ENCODE data around the gene CDK14. TPM values are rescaled to one million over a fixed set of nuclear protein-coding genes. Genes with fewer than 3 reads are reported as not detected.

Gene CDK14
- total and polyA plus RNA-seq, 2 of the 8 experiments (the other 6 are each of a cell fraction or from before 2014, with no cell fraction given) = 5.5 to 47.3 TPM

DNA sequence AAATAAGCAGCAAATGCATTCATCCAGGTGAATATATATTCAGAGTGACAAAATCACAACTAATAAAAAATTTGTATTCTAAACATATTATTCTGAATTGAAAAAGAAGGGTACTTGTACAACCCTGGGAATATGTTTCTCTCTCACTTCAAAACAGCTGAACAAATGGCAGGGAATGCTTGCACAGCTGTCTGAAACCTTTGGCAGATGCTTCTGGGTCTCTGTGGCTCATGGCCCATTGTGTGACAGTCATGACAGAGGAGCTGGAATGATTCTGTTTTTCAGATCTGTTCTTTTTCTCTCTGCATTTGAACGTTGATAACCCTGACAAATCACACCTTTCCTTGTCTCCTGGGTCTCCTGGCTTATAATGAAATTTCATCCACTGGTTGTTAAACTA lies 392.4 kb downstream of the CDK14 start (continued):
- TF ChIP-seq POU5F1 (IDR thresholded peaks at IDR 0.05; ENCODE audit: low read depth, low read length) (no peak), SIX5 (IDR thresholded peaks at IDR 0.05; ENCODE audit: low read depth, low read length) (no peak), TAF7 (optimal IDR thresholded peaks at IDR 0.05; ENCODE audit: borderline replicate concordance, low read depth, low read length) (no peak)
